Cortex of kidney (tissue), 1 donor: ENCODE data around the gene ARHGAP1.

Experiments used
- DNase-seq: peaks from one replicate; lab custom pipeline; 2025; lab: John Stamatoyannopoulos, UW

ARHGAP1 gene

DNA sequence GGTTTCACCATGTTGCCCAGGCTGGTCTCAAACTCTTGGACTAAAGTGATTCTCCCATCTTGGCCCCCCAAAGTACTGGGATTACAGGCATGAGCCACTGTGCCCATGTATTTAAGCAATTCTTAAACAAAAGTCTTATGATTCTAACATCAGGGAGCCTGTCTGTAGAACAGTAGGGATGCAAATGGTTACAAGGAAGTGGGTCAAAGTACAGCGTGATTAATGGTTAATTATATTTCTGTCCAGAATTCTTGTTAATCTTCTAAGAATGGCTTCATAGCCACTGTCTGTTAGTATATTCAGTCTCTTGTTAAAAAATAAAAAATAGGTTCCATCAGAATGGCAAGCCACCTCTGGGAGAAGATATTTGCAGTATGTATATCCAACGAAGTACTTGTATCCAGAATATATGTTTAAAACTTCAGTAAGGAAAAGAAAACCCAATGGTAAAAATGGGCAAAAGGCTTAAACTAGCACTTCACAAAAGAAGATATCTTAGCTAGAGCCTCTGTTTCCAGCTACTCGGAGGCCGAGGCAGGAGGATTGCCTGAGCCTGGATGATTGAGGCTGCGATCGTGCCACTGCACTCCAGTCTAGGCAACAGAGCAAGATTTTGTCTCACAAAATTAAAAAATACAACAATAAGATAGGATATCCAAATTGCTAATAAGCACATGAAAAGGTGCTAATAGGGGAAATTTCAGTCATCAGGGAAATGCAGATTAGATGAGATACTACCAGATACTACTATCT, 60.2 kb downstream of the ARHGAP1 start:
- DNase-seq, result no peak

DNA sequence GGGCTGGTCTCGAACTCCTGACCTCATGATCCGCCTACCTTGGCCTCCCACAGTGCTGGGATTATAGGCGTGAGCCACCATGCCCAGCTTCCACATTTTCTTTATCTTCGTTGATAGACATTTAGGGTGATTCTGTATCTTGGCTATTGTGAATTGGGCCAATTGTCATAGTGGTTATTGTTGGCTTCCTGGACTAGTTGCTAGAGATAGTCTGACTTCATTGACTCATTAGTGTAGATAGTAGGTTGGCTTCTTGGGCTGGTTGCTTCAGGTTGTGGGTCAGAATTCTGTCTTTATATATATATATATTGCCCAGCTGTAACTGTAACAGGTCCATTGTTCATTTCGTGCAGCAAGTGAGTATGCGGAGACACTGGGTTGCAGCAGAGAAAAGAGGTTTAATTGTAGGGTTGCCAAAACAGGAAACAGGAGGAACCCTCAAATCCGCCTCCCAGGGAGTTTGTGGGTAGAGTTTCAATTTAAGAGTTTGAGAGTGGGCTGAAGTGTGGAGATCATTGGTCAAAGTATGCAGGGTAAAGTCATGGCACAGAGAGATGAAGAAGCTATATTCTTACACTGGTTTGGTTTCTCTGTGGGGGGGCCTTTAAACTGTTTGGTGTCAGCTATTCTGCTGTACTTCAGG, 61.1 kb downstream of the ARHGAP1 start:
- no peak for DNase-seq

DNA sequence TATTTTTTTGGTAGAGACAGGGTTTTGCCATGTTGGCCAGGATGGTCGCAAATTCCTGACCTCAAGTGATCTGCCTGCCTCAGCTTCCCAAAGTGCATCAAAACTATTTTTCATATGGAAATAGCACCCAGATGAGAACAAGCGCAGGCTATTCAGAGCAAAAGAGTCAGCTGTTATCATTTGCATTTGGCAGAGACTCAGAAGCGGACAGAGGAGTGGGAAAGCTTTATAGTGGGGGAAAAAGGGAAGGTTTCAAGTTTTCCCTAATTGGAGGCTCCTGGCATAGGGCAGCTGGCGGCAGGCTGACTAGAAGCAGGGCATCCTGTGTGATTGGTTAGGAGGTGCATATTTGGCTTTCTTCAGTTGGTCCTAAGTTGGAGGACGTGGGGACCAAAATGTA, 62.9 kb downstream of the ARHGAP1 start:
- no peak for DNase-seq

- DNase-seq, result no peak
These were observed 64.8 kb downstream of the ARHGAP1 start for GRCh38 chr11:46635557-46636139.

- DNase-seq, result no peak
These were observed 66.9 kb downstream of the ARHGAP1 start for GRCh38 chr11:46633291-46634217.

- no peak for DNase-seq
These were observed 67.9 kb downstream of the ARHGAP1 start for GRCh38 chr11:46632502-46632901.

- no peak for DNase-seq
These were observed 68.7 kb downstream of the ARHGAP1 start for GRCh38 chr11:46631676-46632075.

GRCh38 chr11:46630237-46630636, 70.2 kb downstream of the ARHGAP1 start:
- DNase-seq, result no peak

- DNase-seq, result no peak
These were observed 71.5 kb downstream of the ARHGAP1 start for GRCh38 chr11:46628961-46629360.
